NCI-H2171 (cell line): ENCODE measurements around the gene BCAT1.

Experiments
- DNase-seq: peaks from one replicate; lab custom pipeline; 2025; lab: John Stamatoyannopoulos, UW

BCAT1 gene, protein sequence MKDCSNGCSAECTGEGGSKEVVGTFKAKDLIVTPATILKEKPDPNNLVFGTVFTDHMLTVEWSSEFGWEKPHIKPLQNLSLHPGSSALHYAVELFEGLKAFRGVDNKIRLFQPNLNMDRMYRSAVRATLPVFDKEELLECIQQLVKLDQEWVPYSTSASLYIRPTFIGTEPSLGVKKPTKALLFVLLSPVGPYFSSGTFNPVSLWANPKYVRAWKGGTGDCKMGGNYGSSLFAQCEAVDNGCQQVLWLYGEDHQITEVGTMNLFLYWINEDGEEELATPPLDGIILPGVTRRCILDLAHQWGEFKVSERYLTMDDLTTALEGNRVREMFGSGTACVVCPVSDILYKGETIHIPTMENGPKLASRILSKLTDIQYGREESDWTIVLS

DNA sequence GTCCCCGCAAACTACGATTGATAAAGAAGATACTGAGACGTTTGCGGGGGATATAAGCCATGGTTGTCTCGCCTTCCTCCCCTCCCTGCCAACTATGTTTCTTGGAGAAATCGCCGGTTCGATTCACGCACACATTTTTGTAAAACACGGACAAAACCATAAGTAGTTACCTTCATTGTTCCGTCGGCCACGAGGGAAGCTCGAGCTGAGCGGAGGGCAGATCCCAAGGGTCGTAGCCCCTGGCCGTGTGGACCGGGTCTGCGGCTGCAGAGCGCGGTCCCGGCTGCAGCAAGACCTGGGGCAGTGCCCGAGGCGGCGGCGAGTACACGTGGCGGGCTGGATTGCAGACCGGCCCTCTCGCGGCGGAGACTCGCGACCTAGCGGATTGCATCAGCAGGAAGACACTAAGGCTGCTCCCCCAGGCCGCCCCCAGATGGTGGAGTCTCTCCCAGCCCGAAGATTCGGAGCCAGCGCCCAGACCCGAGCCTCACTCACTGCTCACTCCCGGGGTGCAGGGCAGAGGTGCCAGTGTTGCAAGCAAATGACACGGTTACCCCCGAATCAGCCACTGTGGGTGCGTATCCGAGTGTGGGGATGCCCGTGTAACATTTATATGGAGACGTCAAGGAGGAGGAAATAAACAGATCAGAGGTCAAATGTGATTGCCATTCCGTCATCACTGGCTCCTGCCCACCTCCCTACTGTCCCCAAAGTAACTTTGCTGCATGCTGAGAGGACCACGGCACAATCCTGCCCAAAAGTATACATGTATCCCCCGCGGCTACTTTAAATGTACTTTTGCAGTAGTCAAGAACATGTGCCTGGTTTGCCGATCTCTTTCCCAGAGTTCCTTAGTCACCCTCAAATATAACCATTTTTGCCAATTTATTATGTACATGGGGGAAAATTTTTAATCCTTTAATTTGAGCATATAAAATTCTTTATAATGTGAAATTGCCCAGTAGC, at the start of gene BCAT1:
BCAT1 (minus strand) TSS at position 345 of the 966 bp plus-strand sequence; CDS start at position 176, 169 bp downstream.
- no peak for DNase-seq

DNA sequence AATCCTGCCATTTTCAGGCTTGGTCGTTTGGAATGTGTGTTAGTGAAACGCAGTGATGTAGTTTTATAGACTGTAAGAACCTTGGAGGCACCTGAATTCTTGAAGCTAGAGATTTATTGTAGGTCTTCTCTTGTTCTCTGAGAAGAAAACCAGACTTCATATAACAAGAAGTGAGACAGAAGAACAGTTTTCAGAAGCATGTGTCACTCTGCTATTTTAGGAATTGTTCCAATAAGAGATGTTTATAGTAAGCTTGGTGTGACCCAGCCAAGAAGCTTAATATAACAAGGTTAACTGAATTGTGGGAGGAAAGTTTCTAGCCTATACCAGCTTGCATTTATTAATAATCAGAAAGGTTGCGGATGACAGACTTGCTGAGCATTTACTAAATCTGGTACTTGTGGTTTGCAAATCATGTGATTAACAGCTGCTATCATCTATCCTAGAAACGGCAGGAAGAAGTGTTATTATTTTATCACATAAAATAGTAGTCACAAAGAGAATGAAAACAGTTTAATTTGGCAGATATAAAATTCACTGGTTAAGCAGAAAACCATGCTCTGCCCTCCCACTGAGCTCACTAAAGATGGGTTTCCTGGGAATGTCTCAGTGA, 49.2 kb upstream of the BCAT1 start:
- no peak for DNase-seq

GRCh38 chr12:24997496-24997895, 48.6 kb upstream of the BCAT1 start:
- DNase-seq, result no peak

DNA sequence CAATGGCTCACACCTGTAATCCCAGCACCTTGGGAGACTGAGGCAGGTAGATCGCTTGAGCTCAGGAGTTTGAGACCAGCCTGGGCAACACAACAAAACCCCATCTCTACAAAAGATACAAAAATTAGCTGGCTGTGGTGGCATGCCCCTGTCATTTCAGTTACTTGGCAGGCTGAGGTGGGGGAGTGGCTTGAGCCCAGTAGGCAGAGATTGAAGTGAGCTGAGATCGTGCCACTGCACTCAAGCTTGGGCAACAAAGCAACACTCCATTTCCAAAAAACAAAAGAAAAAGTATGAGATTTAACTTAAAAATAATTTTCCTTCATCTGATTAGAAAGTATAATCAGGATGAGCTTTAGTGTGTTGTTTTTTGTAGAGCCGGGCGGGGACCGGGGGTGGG, 47.9 kb upstream of the BCAT1 start:
- no peak for DNase-seq

DNA sequence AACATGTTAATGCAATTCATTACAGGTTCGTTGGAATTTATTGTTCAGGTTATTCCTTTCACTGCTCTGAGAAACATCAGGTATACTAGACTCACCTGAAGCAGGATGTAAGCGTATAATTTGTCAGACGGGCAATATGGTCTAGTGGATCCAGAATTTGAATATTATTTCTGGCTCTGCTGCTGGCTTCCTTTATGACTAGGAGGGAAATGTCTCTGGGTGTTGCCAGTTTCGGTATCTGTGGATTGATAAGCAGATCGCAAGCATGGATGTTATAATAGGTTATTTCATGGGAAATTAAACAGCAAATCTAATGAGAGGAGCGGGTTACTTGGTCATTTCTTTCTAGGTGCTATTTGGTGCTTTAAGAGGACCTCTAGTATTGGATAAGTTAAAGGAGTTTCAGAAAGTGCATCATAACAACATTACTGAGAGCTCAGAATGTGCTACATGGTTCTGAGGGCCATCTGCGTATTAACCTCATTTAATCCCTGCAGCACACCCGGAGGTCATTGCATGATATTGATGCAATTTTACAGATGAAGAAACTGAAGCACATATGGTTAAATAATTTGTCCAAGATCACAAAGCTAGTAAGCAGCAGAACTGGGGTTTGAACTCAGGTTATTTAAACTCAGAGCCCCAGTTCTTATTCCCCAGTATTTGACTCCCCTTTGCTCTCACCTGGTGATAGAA, 47.3 kb upstream of the BCAT1 start:
- DNase-seq, result no peak

DNA sequence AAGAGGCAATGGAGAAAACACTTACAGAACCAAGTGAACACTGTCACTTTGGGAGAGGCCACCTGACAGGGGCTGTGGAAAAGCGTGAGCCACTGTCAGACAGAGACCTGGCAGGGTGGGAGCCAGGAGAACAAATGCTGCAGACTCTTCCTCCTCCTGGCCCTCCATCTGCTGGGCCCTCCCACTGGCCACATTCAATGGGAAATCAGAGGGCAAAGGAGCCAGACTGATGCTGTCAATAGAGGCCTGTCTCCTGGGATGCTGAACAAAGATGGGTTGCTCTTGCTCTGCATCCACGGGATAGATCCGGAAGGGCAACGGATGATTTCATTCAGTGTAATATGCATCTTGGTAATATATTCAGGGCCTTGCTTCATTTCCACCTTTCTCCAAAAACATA, 44.9 kb upstream of the BCAT1 start:
- DNase-seq, result no peak

- peak; percentile 39 for DNase-seq
These were observed 42.5 kb upstream of the BCAT1 start for GRCh38 chr12:24991209-24992049.

GRCh38 chr12:24989216-24989615, 40.3 kb upstream of the BCAT1 start:
- no peak for DNase-seq

DNA sequence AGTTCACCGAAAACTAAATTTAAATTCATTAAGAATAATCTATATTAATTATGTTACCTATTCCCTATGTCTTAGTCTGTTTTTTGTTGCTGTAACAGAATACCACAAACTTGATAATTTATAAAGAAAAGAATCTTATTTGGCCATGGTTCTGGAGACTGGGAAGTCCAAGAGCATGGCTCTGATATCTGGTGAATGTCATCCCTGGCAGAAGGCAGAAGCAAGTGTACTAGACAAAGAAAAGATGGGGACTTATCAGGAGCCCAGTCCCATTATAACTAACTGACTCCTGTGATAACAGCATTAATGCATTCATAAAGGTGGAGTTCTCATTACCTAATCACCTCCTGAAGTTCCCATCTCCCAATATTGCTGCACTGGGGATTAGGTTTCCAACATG, 33.3 kb upstream of the BCAT1 start:
- no peak for DNase-seq

DNA sequence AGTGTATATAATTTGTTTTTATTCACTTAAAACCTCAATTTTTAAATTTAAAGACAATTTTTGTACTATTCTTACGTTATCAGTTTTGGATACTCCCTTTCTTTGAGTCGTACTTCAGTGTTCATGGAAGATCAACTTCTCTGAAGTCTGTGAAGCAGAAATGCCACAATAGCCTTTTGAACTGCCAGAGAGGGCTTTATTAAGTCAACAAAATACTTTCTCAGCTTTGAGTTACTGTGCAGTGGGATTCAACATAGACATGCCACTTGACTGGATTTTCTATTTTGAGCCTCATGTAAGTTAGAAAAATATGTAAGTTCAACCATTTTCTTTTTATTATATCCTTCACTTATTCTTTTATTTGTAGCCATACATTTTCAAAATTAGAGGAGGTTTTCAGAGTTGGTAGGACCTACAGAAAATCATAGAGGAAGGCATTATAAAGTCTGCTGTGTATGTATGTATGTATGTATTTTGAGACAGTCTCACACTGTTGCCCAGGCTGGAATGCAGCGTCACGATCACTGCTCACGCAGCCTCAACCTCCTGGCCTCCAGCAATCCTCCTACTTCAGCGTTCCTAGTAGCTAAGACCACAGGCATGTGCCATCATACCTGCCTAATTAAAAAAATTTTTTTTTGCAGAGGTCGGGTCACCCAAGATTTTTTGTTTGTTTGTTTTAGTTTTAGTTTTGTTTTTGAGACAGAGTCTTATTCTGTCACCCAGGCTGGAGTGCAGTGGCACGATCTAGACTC, 31.3 kb upstream of the BCAT1 start:
- no peak for DNase-seq

- DNase-seq, result no peak
These were observed 30.4 kb upstream of the BCAT1 start for GRCh38 chr12:24979329-24979728.

DNA sequence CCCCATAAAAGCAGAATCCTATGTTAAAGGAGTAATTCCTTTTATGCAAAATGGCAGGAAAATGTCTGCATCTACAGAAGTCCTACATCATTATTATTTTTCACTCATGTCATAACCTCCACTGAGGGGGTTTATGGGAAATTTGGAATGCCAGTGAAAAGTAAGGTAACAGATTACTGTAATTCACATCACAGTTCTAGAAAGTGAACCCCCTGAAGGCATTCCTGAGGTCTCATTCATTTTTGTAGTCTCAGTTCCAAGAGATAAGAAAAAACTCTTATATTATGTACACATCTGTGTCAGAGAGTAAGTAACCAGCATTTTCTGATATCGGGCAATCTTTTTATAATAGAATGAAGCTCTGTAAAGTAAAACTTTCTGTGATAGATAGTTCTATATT, 28.8 kb upstream of the BCAT1 start:
- no peak for DNase-seq

- DNase-seq, result no peak
These were observed 28.2 kb upstream of the BCAT1 start for GRCh38 chr12:24977060-24977459.

DNA sequence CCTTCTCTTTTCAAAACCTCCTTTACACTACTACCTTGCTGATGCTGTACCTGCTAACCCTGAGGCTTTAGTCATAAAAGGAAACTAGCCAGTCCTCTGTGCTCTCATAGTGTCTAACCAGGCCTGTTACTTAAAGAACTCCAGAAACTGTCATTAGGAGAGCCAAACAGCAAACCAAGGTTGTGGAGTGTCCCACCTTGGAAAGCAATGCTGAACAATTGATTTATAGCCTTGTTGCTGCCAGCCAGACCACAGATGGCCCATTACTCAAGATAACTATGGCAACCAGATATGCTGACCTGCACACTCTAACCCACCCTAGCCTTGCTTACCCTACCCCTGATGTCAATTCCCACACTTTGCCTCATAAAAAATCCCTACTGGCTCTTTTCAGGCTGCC, 26.5 kb upstream of the BCAT1 start:
- DNase-seq, result no peak

- DNase-seq, result no peak
These were observed 25.3 kb upstream of the BCAT1 start for GRCh38 chr12:24974216-24974615.

GRCh38 chr12:24972078-24972477, 23.2 kb upstream of the BCAT1 start:
- no peak for DNase-seq

DNA sequence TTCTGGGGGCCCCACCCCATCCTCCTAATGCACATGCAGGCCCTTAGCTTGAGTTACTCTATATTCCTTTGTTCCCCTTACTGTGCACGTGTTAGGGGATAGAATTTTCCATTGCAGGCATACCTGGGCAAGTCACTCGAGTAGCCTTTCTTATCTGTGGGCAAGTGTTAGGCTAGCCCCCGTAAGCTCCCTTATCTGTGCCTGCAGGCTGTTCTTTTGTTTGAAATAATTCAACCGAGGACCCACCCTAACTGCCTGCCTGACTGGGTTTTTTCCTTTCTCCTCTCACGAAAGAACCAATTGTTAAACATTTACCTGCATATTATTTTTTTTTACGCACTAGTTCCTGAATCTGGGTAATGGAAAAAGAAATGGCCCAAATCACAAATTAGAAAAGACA, 21.3 kb upstream of the BCAT1 start:
- DNase-seq, result no peak

DNA sequence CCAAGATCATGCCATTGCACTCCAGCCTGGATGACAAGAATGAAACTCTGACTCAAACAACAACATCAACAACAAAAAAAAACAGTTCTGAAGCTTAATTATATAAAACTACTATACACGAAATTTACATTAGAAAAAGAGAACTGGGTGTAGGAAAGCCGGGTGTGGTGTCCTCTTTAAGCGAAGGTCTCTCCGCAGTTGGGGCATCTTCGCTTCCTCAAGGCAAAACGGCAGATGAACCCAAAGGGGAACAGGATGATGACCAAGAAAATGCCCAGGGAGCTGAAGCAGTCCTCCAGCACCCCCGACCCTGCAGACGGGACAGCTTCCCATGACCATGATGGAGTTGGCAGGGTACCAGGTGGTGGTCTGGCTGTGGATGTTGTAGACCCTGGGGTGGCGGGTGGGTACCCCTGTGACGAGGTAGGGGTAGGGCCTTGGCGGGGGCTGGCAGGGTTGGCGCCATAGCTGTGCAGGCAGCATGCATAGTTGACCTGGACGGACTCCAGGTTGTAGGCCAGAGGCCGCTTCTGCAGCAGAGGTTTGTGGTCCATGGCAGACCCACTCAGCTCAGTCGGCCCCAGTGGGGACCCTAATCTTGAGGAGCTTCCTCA, 18.2 kb upstream of the BCAT1 start:
- DNase-seq, result no peak

DNA sequence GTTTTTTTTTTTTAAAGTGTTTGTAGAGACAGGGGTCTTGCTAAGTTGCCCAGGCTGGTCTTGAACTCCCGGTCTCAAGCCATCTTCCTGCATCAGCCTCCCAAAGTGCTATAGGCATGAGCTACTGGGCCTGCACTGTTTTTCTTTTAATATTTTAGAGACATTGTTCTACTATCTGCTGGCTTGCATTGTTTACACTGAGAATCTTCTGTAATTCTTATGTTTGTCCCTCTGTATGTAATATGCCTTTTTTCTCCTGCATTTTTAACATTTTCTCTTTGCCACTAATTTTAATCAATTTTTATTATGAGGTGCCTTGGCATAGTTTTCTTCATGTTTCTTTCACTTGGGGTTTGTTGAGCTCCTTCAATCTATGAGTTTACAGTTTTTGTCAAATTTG, 15.4 kb upstream of the BCAT1 start:
- DNase-seq, result no peak
